ENCODE results near the gene TMEM202.

DNA sequence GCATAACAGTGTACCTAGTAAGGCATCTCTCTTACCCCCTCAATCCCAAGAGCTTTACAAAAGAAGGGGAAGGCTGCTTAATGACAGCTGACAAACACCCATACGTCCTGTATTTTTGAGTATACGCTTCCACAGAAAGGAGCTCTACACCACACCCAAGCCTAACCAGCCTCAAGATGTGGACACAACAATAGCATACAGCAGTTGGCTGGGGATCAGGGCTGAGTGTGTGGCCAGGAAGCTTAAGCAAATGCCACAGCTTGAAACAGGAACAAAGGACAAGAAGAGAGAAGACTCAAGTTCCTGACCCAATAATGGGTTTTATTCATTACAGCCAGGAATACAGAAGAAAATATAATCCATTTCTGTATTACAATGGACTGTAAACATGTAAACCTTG, 29.2 kb upstream of the TMEM202 start:
- no peak for TF ChIP-seq EZH2 (IDR thresholded peaks at IDR 0.05; ENCODE audit: borderline replicate concordance, insufficient read depth, low read depth, low read length, poor library complexity, severe bottlenecking)
- TF ChIP-seq, protein P1, sequence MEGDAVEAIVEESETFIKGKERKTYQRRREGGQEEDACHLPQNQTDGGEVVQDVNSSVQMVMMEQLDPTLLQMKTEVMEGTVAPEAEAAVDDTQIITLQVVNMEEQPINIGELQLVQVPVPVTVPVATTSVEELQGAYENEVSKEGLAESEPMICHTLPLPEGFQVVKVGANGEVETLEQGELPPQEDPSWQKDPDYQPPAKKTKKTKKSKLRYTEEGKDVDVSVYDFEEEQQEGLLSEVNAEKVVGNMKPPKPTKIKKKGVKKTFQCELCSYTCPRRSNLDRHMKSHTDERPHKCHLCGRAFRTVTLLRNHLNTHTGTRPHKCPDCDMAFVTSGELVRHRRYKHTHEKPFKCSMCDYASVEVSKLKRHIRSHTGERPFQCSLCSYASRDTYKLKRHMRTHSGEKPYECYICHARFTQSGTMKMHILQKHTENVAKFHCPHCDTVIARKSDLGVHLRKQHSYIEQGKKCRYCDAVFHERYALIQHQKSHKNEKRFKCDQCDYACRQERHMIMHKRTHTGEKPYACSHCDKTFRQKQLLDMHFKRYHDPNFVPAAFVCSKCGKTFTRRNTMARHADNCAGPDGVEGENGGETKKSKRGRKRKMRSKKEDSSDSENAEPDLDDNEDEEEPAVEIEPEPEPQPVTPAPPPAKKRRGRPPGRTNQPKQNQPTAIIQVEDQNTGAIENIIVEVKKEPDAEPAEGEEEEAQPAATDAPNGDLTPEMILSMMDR (IDR thresholded peaks at IDR 0.05) = no peak

All from B cell (primary cell).